HG03135 (cell line): ENCODE data around the gene RAB19.
"Not testable (repeated sequence)": the region's sequence is repeated elsewhere in the genome, so short reads cannot be mapped to it uniquely, and the experiment has no call there.

ENCODE experiments used
- ATAC-seq: cut with Tn5 transposase; IDR thresholded peaks from one replicate; pipeline ENCODE4 v1.9.1; 2021; ENCODE audit warnings: mild to moderate bottlenecking, moderate library complexity; ENCODE audit not compliant: unreplicated experiment

The RAB19 gene

GRCh38 chr7:140400381-140400780 is 3.5 kb upstream of the RAB19 start:
- ATAC-seq, result no peak

- ATAC-seq, result no peak
These were observed 1.6 kb upstream of the RAB19 start for GRCh38 chr7:140402178-140402835.

GRCh38 chr7:140404565-140405065 is 757 bp downstream of the RAB19 start:
- ATAC-seq, result no peak

- ATAC-seq, result no peak
These were observed 11.5 kb downstream of the RAB19 start for GRCh38 chr7:140415361-140415760.

- not testable (repeated sequence) for ATAC-seq
These were observed 12.0 kb downstream of the RAB19 start for GRCh38 chr7:140415816-140416215.

GRCh38 chr7:140416560-140416959 is 12.7 kb downstream of the RAB19 start:
- ATAC-seq, result no peak

- ATAC-seq, result no peak
These were observed 13.7 kb downstream of the RAB19 start for GRCh38 chr7:140417456-140418155.

- not testable (repeated sequence) for ATAC-seq
These were observed 14.3 kb downstream of the RAB19 start for GRCh38 chr7:140418156-140418472.

GRCh38 chr7:140418653-140419052 is 14.8 kb downstream of the RAB19 start:
- ATAC-seq, result no peak

GRCh38 chr7:140421521-140421920 is 17.7 kb downstream of the RAB19 start:
- ATAC-seq, result no peak

- no peak for ATAC-seq
These were observed 19.6 kb downstream of the RAB19 start for GRCh38 chr7:140423501-140423900.

GRCh38 chr7:140425718-140426117 is 21.9 kb downstream of the RAB19 start:
- ATAC-seq, result no peak

- no peak for ATAC-seq
These were observed 22.3 kb downstream of the RAB19 start for GRCh38 chr7:140426130-140426529.

- no peak for ATAC-seq
These were observed 29.5 kb downstream of the RAB19 start for GRCh38 chr7:140433396-140433795.

GRCh38 chr7:140435252-140435895 is 31.5 kb downstream of the RAB19 start:
- no peak for ATAC-seq

GRCh38 chr7:140439359-140439758 is 35.5 kb downstream of the RAB19 start:
- peak; percentile 77 for ATAC-seq

GRCh38 chr7:140440593-140440992 is 36.7 kb downstream of the RAB19 start:
- no peak for ATAC-seq

- no peak for ATAC-seq
These were observed 37.7 kb downstream of the RAB19 start for GRCh38 chr7:140441519-140441918.

- no peak for ATAC-seq
These were observed 42.6 kb downstream of the RAB19 start for GRCh38 chr7:140446467-140446866.

- ATAC-seq, result no peak
These were observed 44.0 kb downstream of the RAB19 start for GRCh38 chr7:140447841-140448240.

GRCh38 chr7:140448781-140449480 is 45.1 kb downstream of the RAB19 start:
- ATAC-seq, result no peak
